ENCODE measurements around the gene LRPAP1.

DNA sequence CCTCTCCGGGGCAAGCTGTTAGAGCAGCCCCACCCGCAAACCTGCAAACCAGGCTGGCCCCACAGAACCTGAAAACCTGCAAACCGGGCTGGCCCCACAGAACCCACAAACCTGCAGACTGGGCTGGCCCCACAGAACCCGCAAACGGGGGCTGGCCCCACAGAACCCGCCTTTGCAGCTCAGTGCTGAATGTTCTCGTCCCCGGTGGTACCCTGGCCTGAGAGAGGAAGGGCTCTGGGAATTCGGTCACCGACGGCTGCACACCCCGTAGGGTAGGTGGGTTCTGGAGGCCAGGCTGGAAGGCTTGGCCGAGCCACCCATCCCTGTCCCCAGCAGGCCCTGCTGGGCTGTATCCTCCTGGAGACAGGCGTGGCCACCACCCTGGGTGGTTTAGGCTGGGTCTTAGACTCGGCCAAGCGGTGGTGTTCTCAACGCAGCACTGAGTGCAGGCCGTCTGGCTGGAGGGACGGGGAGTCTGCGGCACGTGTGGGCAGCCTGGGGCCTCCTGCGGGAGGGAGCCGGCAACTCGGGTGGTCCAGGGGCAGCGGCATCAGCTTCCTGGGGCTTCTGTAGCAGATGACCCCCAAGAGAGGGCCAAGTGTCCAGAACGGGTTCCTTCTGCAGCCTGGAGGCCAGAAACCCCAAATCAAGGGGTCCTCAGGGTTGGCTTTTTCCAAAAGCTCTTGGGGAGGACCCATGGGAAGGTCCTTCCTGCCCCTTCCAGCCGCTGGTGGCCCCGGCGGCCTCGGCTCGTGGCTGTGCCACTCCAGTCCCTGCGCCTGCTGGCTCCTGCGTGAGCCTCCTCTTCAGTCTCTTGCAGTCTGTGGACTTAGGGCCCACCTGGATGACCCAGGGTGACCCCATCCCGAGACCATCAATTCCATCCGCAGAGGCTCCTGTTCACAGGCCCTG lies 53.5 kb downstream of the LRPAP1 start:
- no peak for TF ChIP-seq POLR2AphosphoS5 (IDR thresholded peaks at IDR 0.05)
- TF ChIP-seq, protein P1, sequence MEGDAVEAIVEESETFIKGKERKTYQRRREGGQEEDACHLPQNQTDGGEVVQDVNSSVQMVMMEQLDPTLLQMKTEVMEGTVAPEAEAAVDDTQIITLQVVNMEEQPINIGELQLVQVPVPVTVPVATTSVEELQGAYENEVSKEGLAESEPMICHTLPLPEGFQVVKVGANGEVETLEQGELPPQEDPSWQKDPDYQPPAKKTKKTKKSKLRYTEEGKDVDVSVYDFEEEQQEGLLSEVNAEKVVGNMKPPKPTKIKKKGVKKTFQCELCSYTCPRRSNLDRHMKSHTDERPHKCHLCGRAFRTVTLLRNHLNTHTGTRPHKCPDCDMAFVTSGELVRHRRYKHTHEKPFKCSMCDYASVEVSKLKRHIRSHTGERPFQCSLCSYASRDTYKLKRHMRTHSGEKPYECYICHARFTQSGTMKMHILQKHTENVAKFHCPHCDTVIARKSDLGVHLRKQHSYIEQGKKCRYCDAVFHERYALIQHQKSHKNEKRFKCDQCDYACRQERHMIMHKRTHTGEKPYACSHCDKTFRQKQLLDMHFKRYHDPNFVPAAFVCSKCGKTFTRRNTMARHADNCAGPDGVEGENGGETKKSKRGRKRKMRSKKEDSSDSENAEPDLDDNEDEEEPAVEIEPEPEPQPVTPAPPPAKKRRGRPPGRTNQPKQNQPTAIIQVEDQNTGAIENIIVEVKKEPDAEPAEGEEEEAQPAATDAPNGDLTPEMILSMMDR (IDR thresholded peaks at IDR 0.05), result no peak

Measured in stomach (tissue), 4 donors.